Cardiac fibroblast (primary cell): ENCODE measurements around the gene G3BP2.
A peak's percentile ranks its signal among the peaks of the same experiment; 100 is the strongest.
"Not testable (repeated sequence)": the region's sequence is repeated elsewhere in the genome, so short reads cannot be mapped to it uniquely, and the experiment has no call there.

Experiments
- DNase-seq, 2 donors: peaks; one replicate each; pipeline versions ENCODE4 v3.0.0 to v3.0.0-alpha.2; 2010; ENCODE audit warnings: low read depth in 2 of 2
- H3K4me3 ChIP-seq, 2 donors: replicated peaks in 1 of 2; 1 replicate in 1 of 2; 2 replicates in 1 of 2; pipeline ENCODE4 v1.5.1; 2011; ENCODE audit warnings: low read depth in 2 of 2, low read length in 2 of 2, mild to moderate bottlenecking in 2 of 2, moderate library complexity in 1 of 2
- CTCF ChIP-seq: IDR thresholded peaks from one replicate; pipeline ENCODE4 v1.5.1; 2011; ENCODE audit warnings: low read depth, mild to moderate bottlenecking, low read length, inconsistent platforms

The G3BP2 gene

GRCh38 chr4:75672461-75673026 is 667 bp downstream of the G3BP2 start:
- DNase-seq = peak; percentile 52 to 58
- H3K4me3 ChIP-seq = peak overlapping the region; percentile 97 to 98
- TF ChIP-seq CTCF = no peak

GRCh38 chr4:75671802-75672421 is 1.3 kb downstream of the G3BP2 start:
- H3K4me3 ChIP-seq = peak overlapping the region; percentile 97 to 98
- DNase-seq = peak in 1 of 2 donors; percentile 8
- TF ChIP-seq CTCF = no peak

GRCh38 chr4:75668596-75668995 is 4.6 kb downstream of the G3BP2 start:
- no peak for TF ChIP-seq CTCF

GRCh38 chr4:75667636-75668035 is 5.6 kb downstream of the G3BP2 start:
- not testable (repeated sequence) for H3K4me3 ChIP-seq, DNase-seq

More at GRCh38 chr4:75668596-75668995, 4.6 kb downstream of the G3BP2 start:
- no peak overlapping the region for H3K4me3 ChIP-seq
- DNase-seq = no peak

GRCh38 chr4:75666299-75666698 is 6.9 kb downstream of the G3BP2 start:
- no peak overlapping the region for H3K4me3 ChIP-seq
- peak in 1 of 2 donors; percentile 11 for DNase-seq
- no peak for TF ChIP-seq CTCF

GRCh38 chr4:75664604-75665003 is 8.6 kb downstream of the G3BP2 start:
- DNase-seq, H3K4me3 ChIP-seq: not testable (repeated sequence)

GRCh38 chr4:75662626-75663025 is 10.6 kb downstream of the G3BP2 start:
- no peak overlapping the region for H3K4me3 ChIP-seq
- no peak for TF ChIP-seq CTCF
- peak in 1 of 2 donors; percentile 43 for DNase-seq

GRCh38 chr4:75660491-75660890 is 12.7 kb downstream of the G3BP2 start:
- H3K4me3 ChIP-seq = no peak overlapping the region
- no peak for DNase-seq
- no peak for TF ChIP-seq CTCF
